ENCODE results near the gene BMAL1. TPM values are rescaled to one million over a fixed set of nuclear protein-coding genes. Genes with fewer than 3 reads are reported as not detected.

Gene BMAL1
- total RNA-seq, 1 donor, result 13.0 TPM

- TF ChIP-seq, protein P1, sequence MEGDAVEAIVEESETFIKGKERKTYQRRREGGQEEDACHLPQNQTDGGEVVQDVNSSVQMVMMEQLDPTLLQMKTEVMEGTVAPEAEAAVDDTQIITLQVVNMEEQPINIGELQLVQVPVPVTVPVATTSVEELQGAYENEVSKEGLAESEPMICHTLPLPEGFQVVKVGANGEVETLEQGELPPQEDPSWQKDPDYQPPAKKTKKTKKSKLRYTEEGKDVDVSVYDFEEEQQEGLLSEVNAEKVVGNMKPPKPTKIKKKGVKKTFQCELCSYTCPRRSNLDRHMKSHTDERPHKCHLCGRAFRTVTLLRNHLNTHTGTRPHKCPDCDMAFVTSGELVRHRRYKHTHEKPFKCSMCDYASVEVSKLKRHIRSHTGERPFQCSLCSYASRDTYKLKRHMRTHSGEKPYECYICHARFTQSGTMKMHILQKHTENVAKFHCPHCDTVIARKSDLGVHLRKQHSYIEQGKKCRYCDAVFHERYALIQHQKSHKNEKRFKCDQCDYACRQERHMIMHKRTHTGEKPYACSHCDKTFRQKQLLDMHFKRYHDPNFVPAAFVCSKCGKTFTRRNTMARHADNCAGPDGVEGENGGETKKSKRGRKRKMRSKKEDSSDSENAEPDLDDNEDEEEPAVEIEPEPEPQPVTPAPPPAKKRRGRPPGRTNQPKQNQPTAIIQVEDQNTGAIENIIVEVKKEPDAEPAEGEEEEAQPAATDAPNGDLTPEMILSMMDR (IDR thresholded peaks at IDR 0.05; ENCODE audit: extremely low read depth, low read depth, low read length), result no peak
- H3K4me1 ChIP-seq (ENCODE audit: insufficient read depth, low read length), result peaks cover 66% of the 10 kb centered on the region
- no peaks in the 10 kb centered on the region for H3K36me3 ChIP-seq (ENCODE audit: insufficient read depth, low read length)
- DNase-seq (ENCODE audit: insufficient read length, low spot score, missing footprints), result no peak
- peak overlapping the region; percentile 26 for H2AFZ ChIP-seq (ENCODE audit: low read length)
- peaks cover 2% of the 10 kb centered on the region for H3K79me2 ChIP-seq (ENCODE audit: insufficient read depth, low read length)
- H3K9me3 ChIP-seq (ENCODE audit: low read depth, low read length), result no peaks in the 10 kb centered on the region
- H3K4me2 ChIP-seq (ENCODE audit: insufficient read depth, low read length), result peak overlapping the region; percentile 35
- H3K27ac ChIP-seq (ENCODE audit: low read depth, low read length), result peak overlapping the region; percentile 66
- H4K20me1 ChIP-seq (ENCODE audit: insufficient read depth, low read length), result no peaks in the 10 kb centered on the region
- no peak overlapping the region for H3K4me3 ChIP-seq (ENCODE audit: insufficient read depth, low read length)
- no peaks in the 10 kb centered on the region for H3K27me3 ChIP-seq (ENCODE audit: insufficient read depth, low read length)
Observed at GRCh38 chr11:13336246-13336878, 58.8 kb downstream of the BMAL1 start.

DNA sequence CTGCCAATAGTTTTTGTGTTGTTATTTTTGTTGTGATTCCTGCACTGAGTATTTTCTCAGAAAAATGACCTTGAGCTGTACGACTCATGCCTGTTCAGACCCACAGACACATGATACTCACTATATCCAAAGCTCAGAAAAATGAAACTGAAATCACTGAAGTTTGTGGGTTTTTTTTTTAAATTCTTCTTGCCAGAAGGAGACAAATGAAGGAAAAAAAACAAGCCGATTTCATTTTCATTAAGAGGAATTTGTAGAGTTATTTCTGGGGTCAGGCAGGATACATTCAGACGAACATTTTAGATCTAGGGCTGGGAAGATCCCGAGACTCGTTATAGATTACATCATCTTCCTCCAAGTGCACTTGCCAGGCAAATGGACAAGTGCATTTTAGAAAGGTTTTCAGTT lies 60.4 kb downstream of the BMAL1 start:
- no peaks in the 10 kb centered on the region for H4K20me1 ChIP-seq (ENCODE audit: insufficient read depth, low read length)
- peaks cover 62% of the 10 kb centered on the region for H3K4me1 ChIP-seq (ENCODE audit: insufficient read depth, low read length)
- H2AFZ ChIP-seq (ENCODE audit: low read length), result peak overlapping the region; percentile 58
- H3K27ac ChIP-seq (ENCODE audit: low read depth, low read length), result peak overlapping the region; percentile 76
- H3K27me3 ChIP-seq (ENCODE audit: insufficient read depth, low read length), result no peaks in the 10 kb centered on the region
- H3K9me3 ChIP-seq (ENCODE audit: low read depth, low read length), result no peaks in the 10 kb centered on the region
- TF ChIP-seq, protein P1 (IDR thresholded peaks at IDR 0.05; ENCODE audit: extremely low read depth, low read depth, low read length), result no peak
- H3K36me3 ChIP-seq (ENCODE audit: insufficient read depth, low read length), result no peaks in the 10 kb centered on the region
- DNase-seq (ENCODE audit: insufficient read length, low spot score, missing footprints), result peak; percentile 80
- peak overlapping the region; percentile 61 for H3K4me3 ChIP-seq (ENCODE audit: insufficient read depth, low read length)
- peak overlapping the region; percentile 80 for H3K4me2 ChIP-seq (ENCODE audit: insufficient read depth, low read length)
- peaks cover 2% of the 10 kb centered on the region for H3K79me2 ChIP-seq (ENCODE audit: insufficient read depth, low read length)

DNA sequence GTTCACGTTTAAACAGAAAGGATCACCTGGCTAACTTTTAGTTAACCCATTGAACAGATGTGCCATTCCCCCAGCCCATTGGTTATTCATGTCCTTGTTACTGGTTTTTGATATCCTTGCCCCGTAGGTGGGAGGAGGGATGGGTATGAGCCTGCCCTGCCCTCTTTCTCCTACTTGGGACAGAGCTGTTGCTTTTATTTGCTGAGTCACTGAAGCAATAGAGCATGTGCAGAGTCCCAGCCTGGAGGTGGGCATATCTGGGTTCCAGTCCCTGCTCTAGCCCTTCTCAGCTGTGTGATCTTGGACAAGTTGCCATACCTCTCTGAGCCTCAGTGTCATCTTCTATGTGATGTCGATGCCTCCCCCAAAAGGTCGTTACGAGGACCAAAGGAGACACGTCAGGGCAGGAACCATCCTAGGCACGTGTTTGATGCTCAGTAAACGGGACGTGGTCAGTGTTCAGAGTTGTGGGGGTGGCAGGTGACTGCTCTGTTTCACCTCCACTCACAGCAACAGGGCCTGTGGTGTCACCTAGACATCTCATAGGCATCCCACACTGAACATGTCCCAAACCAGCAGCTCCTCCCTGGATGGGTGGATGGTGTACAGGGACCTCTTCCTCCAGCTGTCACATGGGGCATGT lies 61.0 kb downstream of the BMAL1 start:
- peaks cover 2% of the 10 kb centered on the region for H3K79me2 ChIP-seq (ENCODE audit: insufficient read depth, low read length)
- H2AFZ ChIP-seq (ENCODE audit: low read length), result peak overlapping the region; percentile 58
- H4K20me1 ChIP-seq (ENCODE audit: insufficient read depth, low read length), result no peaks in the 10 kb centered on the region
- H3K36me3 ChIP-seq (ENCODE audit: insufficient read depth, low read length), result no peaks in the 10 kb centered on the region
- H3K4me3 ChIP-seq (ENCODE audit: insufficient read depth, low read length), result peak overlapping the region; percentile 61
- DNase-seq (ENCODE audit: insufficient read length, low spot score, missing footprints), result peak; percentile 79
- peaks cover 58% of the 10 kb centered on the region for H3K4me1 ChIP-seq (ENCODE audit: insufficient read depth, low read length)
- no peaks in the 10 kb centered on the region for H3K27me3 ChIP-seq (ENCODE audit: insufficient read depth, low read length)
- TF ChIP-seq, protein P1 (IDR thresholded peaks at IDR 0.05; ENCODE audit: extremely low read depth, low read depth, low read length), result no peak
- H3K4me2 ChIP-seq (ENCODE audit: insufficient read depth, low read length), result peak overlapping the region; percentile 80
- no peaks in the 10 kb centered on the region for H3K9me3 ChIP-seq (ENCODE audit: low read depth, low read length)
- peak overlapping the region; percentile 76 for H3K27ac ChIP-seq (ENCODE audit: low read depth, low read length)
